Liver (tissue), 9 donors: Measurements from ENCODE around the gene ZSWIM4. TPM values are rescaled to one million over a fixed set of nuclear protein-coding genes. Genes with fewer than 3 reads are reported as not detected.

Source experiments
- DNase-seq: peaks from one replicate; pipeline ENCODE4 v3.0.0-alpha.2; 2017; ENCODE audit warnings: low spot score
- H3K27ac ChIP-seq, 2 donors: one replicate each; pipeline ENCODE4 v1.7.0; 2013; ENCODE audit warnings: inconsistent platforms in 2 of 2, low read length in 2 of 2, control low read depth in 1 of 2, low read depth in 1 of 2, mild to moderate bottlenecking in 1 of 2
- H3K27me3 ChIP-seq, 4 donors: one replicate each; pipeline versions ENCODE4 v1.6.1 to v1.7.0; 2013; ENCODE audit warnings: low read length in 3 of 4, inconsistent platforms in 1 of 4, mild to moderate bottlenecking in 1 of 4, moderate library complexity in 1 of 4; ENCODE audit not compliant: control insufficient read depth in 4 of 4, insufficient read depth in 4 of 4
- H3K36me3 ChIP-seq, 4 donors: one replicate each; pipeline versions ENCODE4 v1.6.1 to v1.7.0; 2013; ENCODE audit warnings: low read length in 3 of 4, mild to moderate bottlenecking in 3 of 4, low read depth in 1 of 4, moderate library complexity in 1 of 4; ENCODE audit not compliant: control insufficient read depth in 4 of 4, insufficient read depth in 3 of 4
- H3K4me1 ChIP-seq, 4 donors: one replicate each; pipeline versions ENCODE4 v1.6.1 to v1.7.0; 2013; ENCODE audit warnings: low read length in 3 of 4, mild to moderate bottlenecking in 3 of 4, moderate library complexity in 1 of 4; ENCODE audit not compliant: control insufficient read depth in 4 of 4, insufficient read depth in 4 of 4
- H3K4me3 ChIP-seq, 3 donors: one replicate each; pipeline versions ENCODE4 v1.6.1 to v1.7.0; 2013; ENCODE audit warnings: low read length in 3 of 3, control low read depth in 1 of 3, low read depth in 1 of 3, mild to moderate bottlenecking in 1 of 3
- H3K9ac ChIP-seq, 2 donors: one replicate each; pipeline ENCODE4 v1.7.0; 2013; ENCODE audit warnings: low read length in 2 of 2, mild to moderate bottlenecking in 2 of 2, moderate library complexity in 2 of 2, control low read depth in 1 of 2, low read depth in 1 of 2
- H3K9me3 ChIP-seq, 4 donors: one replicate each; pipeline versions ENCODE4 v1.6.1 to v1.7.0; 2013; ENCODE audit warnings: low read length in 3 of 4; ENCODE audit not compliant: control insufficient read depth in 4 of 4
- EGR1 ChIP-seq, 2 donors: IDR thresholded peaks; 2 replicates each; pipeline ENCODE4 v1.6.1; 2016 to 2018; ENCODE audit warnings: antibody characterized with exemption in 2 of 2, low read depth in 2 of 2
- FOXA1 ChIP-seq: IDR thresholded peaks from 2 replicates; pipeline ENCODE4 v1.6.1; 2016; ENCODE audit warnings: antibody characterized with exemption
- HNF4A ChIP-seq, 2 donors: conservative IDR thresholded peaks; 2 replicates each; pipeline ENCODE4 v1.6.1; 2016; ENCODE audit warnings: antibody characterized with exemption in 2 of 2, mild to moderate bottlenecking in 2 of 2
- JUND ChIP-seq, 2 donors: IDR thresholded peaks; 2 replicates each; pipeline ENCODE4 v1.6.1; 2016; ENCODE audit warnings: antibody characterized with exemption in 2 of 2
- RAD21 ChIP-seq, 2 donors: IDR thresholded peaks; 2 replicates each; pipeline ENCODE4 v1.6.1; 2016; ENCODE audit warnings: antibody characterized with exemption in 2 of 2, mild to moderate bottlenecking in 2 of 2
- WGBS: extraction: QIAGEN DNeasy Blood & Tissue Kit; methylation state at CpG from one replicate; pipeline ENCODE4 v1.1.7; 2013; 5-methylcytosine and 5-hydroxymethylcytosine counted together
- polyA plus RNA-seq, 2 donors: library from polyadenylated mRNA; stranded (reverse) in 1 of 2; unstranded in 1 of 2; fragments of 200-250 nt in 1 of 2; fragments of >200 nt in 1 of 2; fragmentation: Nextera tagmentation in 1 of 2; extraction: Ambion mirVana in 1 of 2; gene quantifications; one replicate each; pipeline versions ENCODE4 v1.2.1 to v1.2.3, GENCODE V29; 2013 to 2015
- total RNA-seq, 2 donors: library from RNA; depleted of rRNA; stranded (reverse); fragments of >200 nt; gene quantifications; one replicate each; pipeline ENCODE4 v1.2.3, GENCODE V29; 2014
- TF ChIP-seq, protein P1 (sequence below): IDR thresholded peaks from 2 replicates; pipeline ENCODE4 v1.6.1; 2016; ENCODE audit warnings: antibody characterized with exemption, mild to moderate bottlenecking
- TF ChIP-seq, protein P2 (sequence below): IDR thresholded peaks from 2 replicates; pipeline ENCODE4 v1.6.1; 2016; ENCODE audit warnings: antibody characterized with exemption
- TF ChIP-seq, protein P3 (sequence below): fragments of 150-350 bp; IDR thresholded peaks from 2 replicates; pipeline ENCODE4 v1.5.1; 2017; ENCODE audit warnings: improper control_type of control experiment, low read depth, low read length; ENCODE audit not compliant: missing input control
- donor health status: healthy.
- donor health status: healthy.
- donor health status: healthy.
- donor health status: healthy.
- donor health status: healthy.

The ZSWIM4 gene
- total and polyA plus RNA-seq, 4 donors: 0.14 to 2.2 (median 1.2) TPM

DNA sequence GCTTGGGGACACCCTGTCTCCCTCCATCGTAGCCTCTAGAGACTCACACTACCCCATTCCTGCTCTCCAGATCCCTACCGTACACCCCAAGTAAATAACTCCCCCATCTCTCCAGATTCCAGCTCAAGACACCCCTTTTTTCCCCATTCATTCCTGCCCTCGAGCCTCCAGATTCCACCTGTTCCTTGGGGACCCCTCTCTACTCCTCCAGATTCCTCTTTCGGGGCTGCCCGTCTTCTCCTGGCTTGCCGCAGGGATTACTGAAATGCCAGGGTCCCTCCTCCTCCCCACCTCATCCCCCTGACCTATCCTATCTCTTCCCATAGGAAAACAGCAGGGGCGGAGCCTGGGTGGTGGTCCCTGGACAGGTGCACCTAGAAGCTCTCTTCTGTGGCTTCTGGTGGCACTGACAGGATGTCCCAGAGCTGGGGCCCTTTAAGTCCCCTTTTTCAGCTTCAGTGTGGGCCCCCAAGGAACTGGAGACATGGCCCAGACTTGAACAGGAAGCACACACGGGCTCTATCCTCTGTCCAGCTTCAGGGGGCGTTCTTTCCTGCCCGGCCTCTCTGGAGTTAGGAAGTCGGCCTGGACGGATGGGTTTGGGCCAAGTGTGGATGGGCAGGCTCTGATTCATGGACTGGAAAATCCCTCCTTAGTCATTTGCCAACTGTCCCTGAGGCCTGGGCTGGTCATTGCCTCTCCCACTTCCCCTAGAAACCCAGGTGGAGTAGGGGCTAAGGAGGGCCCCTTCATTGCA is 1.2 kb downstream of the ZSWIM4 start:
- no peaks in the 10 kb centered on the region for H3K27me3 ChIP-seq
- no peak for DNase-seq
- TF ChIP-seq, protein P1, sequence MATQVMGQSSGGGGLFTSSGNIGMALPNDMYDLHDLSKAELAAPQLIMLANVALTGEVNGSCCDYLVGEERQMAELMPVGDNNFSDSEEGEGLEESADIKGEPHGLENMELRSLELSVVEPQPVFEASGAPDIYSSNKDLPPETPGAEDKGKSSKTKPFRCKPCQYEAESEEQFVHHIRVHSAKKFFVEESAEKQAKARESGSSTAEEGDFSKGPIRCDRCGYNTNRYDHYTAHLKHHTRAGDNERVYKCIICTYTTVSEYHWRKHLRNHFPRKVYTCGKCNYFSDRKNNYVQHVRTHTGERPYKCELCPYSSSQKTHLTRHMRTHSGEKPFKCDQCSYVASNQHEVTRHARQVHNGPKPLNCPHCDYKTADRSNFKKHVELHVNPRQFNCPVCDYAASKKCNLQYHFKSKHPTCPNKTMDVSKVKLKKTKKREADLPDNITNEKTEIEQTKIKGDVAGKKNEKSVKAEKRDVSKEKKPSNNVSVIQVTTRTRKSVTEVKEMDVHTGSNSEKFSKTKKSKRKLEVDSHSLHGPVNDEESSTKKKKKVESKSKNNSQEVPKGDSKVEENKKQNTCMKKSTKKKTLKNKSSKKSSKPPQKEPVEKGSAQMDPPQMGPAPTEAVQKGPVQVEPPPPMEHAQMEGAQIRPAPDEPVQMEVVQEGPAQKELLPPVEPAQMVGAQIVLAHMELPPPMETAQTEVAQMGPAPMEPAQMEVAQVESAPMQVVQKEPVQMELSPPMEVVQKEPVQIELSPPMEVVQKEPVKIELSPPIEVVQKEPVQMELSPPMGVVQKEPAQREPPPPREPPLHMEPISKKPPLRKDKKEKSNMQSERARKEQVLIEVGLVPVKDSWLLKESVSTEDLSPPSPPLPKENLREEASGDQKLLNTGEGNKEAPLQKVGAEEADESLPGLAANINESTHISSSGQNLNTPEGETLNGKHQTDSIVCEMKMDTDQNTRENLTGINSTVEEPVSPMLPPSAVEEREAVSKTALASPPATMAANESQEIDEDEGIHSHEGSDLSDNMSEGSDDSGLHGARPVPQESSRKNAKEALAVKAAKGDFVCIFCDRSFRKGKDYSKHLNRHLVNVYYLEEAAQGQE: no peak
- peak; percentile 16 to 35 for TF ChIP-seq RAD21 (IDR thresholded peaks at IDR 0.05)
- peak overlapping the region; percentile 61 to 78 for H3K27ac ChIP-seq
- H3K9me3 ChIP-seq: no peaks in the 10 kb centered on the region
- H3K36me3 ChIP-seq: no peaks in the 10 kb centered on the region
- no peak overlapping the region for H3K9ac ChIP-seq
- no peak overlapping the region for H3K4me3 ChIP-seq
- WGBS: 48% methylated on average over 12 of the region's 12 CpGs
- H3K4me1 ChIP-seq: peaks cover 0 to 14% (median 9%) of the 10 kb centered on the region in 4 donors

DNA sequence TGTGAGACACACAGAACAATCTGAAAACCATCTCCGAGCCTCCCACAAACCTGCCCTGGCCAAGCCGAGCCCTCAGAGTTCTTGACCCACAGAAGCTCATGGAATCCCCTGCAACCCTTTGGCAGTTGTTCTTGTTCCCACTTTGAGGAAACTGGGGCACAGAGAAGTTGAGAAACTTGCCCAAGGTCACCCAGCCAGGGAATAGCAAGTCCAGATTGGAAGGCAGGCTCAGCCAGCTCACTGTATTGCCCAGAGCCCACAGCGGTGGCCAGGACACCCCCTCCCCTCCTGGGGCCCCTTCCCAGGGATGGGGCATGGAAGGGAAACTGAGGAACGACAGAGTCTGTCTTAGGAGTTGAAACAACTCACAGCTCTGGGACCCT is 1.8 kb downstream of the ZSWIM4 start:
- H3K27ac ChIP-seq: peak overlapping the region; percentile 61 to 78
- H3K27me3 ChIP-seq: no peaks in the 10 kb centered on the region
- no peak for DNase-seq
- H3K9ac ChIP-seq: no peak overlapping the region
- WGBS: 80% methylated on average over 4 of the region's 4 CpGs
- H3K9me3 ChIP-seq: no peaks in the 10 kb centered on the region
- H3K4me1 ChIP-seq: peaks cover 0 to 14% (median 9%) of the 10 kb centered on the region in 4 donors
- H3K36me3 ChIP-seq: no peaks in the 10 kb centered on the region
- TF ChIP-seq, protein P2, sequence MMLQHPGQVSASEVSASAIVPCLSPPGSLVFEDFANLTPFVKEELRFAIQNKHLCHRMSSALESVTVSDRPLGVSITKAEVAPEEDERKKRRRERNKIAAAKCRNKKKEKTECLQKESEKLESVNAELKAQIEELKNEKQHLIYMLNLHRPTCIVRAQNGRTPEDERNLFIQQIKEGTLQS: no peak
- TF ChIP-seq, protein P3, sequence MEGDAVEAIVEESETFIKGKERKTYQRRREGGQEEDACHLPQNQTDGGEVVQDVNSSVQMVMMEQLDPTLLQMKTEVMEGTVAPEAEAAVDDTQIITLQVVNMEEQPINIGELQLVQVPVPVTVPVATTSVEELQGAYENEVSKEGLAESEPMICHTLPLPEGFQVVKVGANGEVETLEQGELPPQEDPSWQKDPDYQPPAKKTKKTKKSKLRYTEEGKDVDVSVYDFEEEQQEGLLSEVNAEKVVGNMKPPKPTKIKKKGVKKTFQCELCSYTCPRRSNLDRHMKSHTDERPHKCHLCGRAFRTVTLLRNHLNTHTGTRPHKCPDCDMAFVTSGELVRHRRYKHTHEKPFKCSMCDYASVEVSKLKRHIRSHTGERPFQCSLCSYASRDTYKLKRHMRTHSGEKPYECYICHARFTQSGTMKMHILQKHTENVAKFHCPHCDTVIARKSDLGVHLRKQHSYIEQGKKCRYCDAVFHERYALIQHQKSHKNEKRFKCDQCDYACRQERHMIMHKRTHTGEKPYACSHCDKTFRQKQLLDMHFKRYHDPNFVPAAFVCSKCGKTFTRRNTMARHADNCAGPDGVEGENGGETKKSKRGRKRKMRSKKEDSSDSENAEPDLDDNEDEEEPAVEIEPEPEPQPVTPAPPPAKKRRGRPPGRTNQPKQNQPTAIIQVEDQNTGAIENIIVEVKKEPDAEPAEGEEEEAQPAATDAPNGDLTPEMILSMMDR: no peak
- TF ChIP-seq EGR1 (IDR thresholded peaks at IDR 0.05; ENCODE audit: low read depth in 2 of 2) (no peak), RAD21 (IDR thresholded peaks at IDR 0.05) (no peak), FOXA1 (no peak), JUND (IDR thresholded peaks at IDR 0.05) (no peak)
- H3K4me3 ChIP-seq: no peak overlapping the region

DNA sequence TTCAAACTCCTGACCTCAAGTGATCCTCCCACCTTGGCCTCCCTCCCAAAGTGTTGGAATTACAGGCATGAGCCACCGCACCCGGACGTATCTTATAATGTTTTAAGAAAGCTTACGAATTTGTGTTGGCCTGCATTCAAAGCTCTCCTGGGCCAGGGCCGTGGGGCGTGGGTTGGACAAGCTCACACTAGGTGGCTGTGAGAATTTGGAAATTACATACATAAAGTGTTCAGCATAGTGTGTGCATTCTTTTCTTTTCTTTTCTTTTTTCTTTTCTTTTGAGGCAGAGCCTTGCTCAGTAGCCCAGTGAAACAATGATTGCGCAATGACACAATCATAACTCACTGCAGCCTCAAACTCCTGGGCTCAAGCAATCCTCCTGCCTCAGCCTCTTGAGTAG is 2.6 kb downstream of the ZSWIM4 start:
- DNase-seq: no peak
- Histone ChIP-seq H3K9me3 (no peaks in the 10 kb centered on the region), H3K4me3 (no peak overlapping the region), H3K4me1 (peaks cover 0 to 14% (median 9%) of the 10 kb centered on the region in 4 donors), H3K27me3 (no peaks in the 10 kb centered on the region), H3K9ac (no peak overlapping the region), H3K36me3 (no peaks in the 10 kb centered on the region), H3K27ac (no peak overlapping the region)
- TF ChIP-seq HNF4A (conservative IDR thresholded peaks at IDR 0.05): no peak
- WGBS: 75% methylated on average over 7 of the region's 7 CpGs
